GM12878 (cell line): ENCODE data around the gene RIPK4.

Source experiments
- CBX5 ChIP-seq: sonication (generic); IDR thresholded peaks from 2 replicates; pipeline ENCODE4 v1.6.1; 2016; ENCODE audit warnings: low read depth, moderate library complexity, mild to moderate bottlenecking, inconsistent platforms
- CTCF ChIP-seq, 3 experiments: IDR thresholded peaks in 2 of 3; conservative IDR thresholded peaks in 1 of 3; 2 replicates each; pipeline ENCODE4 v1.5.1; 2011; ENCODE audit warnings: low read depth in 3 of 3, low read length in 3 of 3, mild to moderate bottlenecking in 3 of 3, control low read depth in 2 of 3, moderate library complexity in 2 of 3, inconsistent platforms in 1 of 3, mixed read lengths in 1 of 3; ENCODE audit not compliant: control insufficient read depth in 2 of 3, insufficient read depth in 1 of 3; ENCODE audit errors: extremely low read depth in 1 of 3
- DPF2 ChIP-seq: fragments of 450-650 bp; IDR thresholded peaks from 2 replicates; pipeline ENCODE4 v1.6.1; 2017; ENCODE audit warnings: mild to moderate bottlenecking
- FOS ChIP-seq: IDR thresholded peaks from 3 replicates; pipeline ENCODE4 v1.6.1; 2011; ENCODE audit warnings: borderline replicate concordance; ENCODE audit not compliant: insufficient read length; ENCODE audit errors: extremely low read depth
- FOXM1 ChIP-seq: IDR thresholded peaks from 2 replicates; pipeline ENCODE4 v1.6.1; 2012; ENCODE audit warnings: low read depth, mild to moderate bottlenecking, inconsistent platforms, low read length, moderate library complexity
- POLR2A ChIP-seq: IDR thresholded peaks from 2 replicates; pipeline ENCODE4 v1.6.1; 2011; ENCODE audit warnings: low read depth, mild to moderate bottlenecking, low read length
- TAF1 ChIP-seq: IDR thresholded peaks from 2 replicates; pipeline ENCODE4 v1.6.1; 2011; ENCODE audit warnings: mild to moderate bottlenecking, low read depth, low read length, borderline replicate concordance
- YY1 ChIP-seq: IDR thresholded peaks from 2 replicates; pipeline ENCODE4 v1.6.1; 2011; ENCODE audit warnings: low read depth, mild to moderate bottlenecking, low read length

GRCh38 chr21:41727784-41728763 lies 38.8 kb downstream of the RIPK4 start:
- TF ChIP-seq YY1 (no peak), CTCF (IDR thresholded peaks at IDR 0.05 in 2 of 3, conservative IDR thresholded peaks at IDR 0.05 in 1 of 3; ENCODE audit: control insufficient read depth in 2 of 3, extremely low read depth in 1 of 3, insufficient read depth in 1 of 3, low read depth in 3 of 3, low read length in 3 of 3) (no peak), DPF2 (no peak), TAF1 (no peak), POLR2A (no peak), FOS (no peak), FOXM1 (no peak), CBX5 (no peak)
